ENCODE data around the gene FAM241B. TPM values are rescaled to one million over a fixed set of nuclear protein-coding genes. Genes with fewer than 3 reads are reported as not detected.
A peak's percentile ranks its signal among the peaks of the same experiment; 100 is the strongest.

The FAM241B gene
- total RNA-seq, 1 donor from 2014 or later: 50.1 TPM

GRCh38 chr10:69645296-69646184 lies 15.5 kb downstream of the FAM241B start:
- Mint-ChIP-seq H3K4me3 (ENCODE audit: unreplicated experiment) (peak overlapping the region; percentile 53), H3K9me3 (ENCODE audit: unreplicated experiment) (peaks cover 1% of the 10 kb centered on the region), H3K27ac (ENCODE audit: unreplicated experiment) (peak overlapping the region; percentile 67), H3K36me3 (ENCODE audit: unreplicated experiment) (no peaks in the 10 kb centered on the region), H3K27me3 (ENCODE audit: unreplicated experiment) (peaks cover 14% of the 10 kb centered on the region), H3K4me1 (ENCODE audit: low read depth, unreplicated experiment) (peaks cover 42% of the 10 kb centered on the region)
- TF ChIP-seq CTCF (IDR thresholded peaks at IDR 0.05; ENCODE audit: partially characterized antibody, unreplicated experiment): no peak
- no peak for DNase-seq

GRCh38 chr10:69646185-69647060 lies 16.4 kb downstream of the FAM241B start:
- Mint-ChIP-seq H3K4me1 (ENCODE audit: low read depth, unreplicated experiment) (peaks cover 51% of the 10 kb centered on the region), H3K9me3 (ENCODE audit: unreplicated experiment) (peaks cover 3% of the 10 kb centered on the region), H3K27ac (ENCODE audit: unreplicated experiment) (peak overlapping the region; percentile 69), H3K36me3 (ENCODE audit: unreplicated experiment) (no peaks in the 10 kb centered on the region), H3K27me3 (ENCODE audit: unreplicated experiment) (peaks cover 19% of the 10 kb centered on the region), H3K4me3 (ENCODE audit: unreplicated experiment) (peak overlapping the region; percentile 53)
- no peak for TF ChIP-seq CTCF (IDR thresholded peaks at IDR 0.05; ENCODE audit: partially characterized antibody, unreplicated experiment)
- DNase-seq: peak; percentile 62

- Mint-ChIP-seq H3K27ac (ENCODE audit: unreplicated experiment) (peak overlapping the region; percentile 66), H3K9me3 (ENCODE audit: unreplicated experiment) (peaks cover 3% of the 10 kb centered on the region), H3K27me3 (ENCODE audit: unreplicated experiment) (peaks cover 19% of the 10 kb centered on the region), H3K4me3 (ENCODE audit: unreplicated experiment) (peak overlapping the region; percentile 45), H3K4me1 (ENCODE audit: low read depth, unreplicated experiment) (peaks cover 54% of the 10 kb centered on the region), H3K36me3 (ENCODE audit: unreplicated experiment) (no peaks in the 10 kb centered on the region)
- no peak for TF ChIP-seq CTCF (IDR thresholded peaks at IDR 0.05; ENCODE audit: partially characterized antibody, unreplicated experiment)
- no peak for DNase-seq
Measured at GRCh38 chr10:69647126-69647525, 17.1 kb downstream of the FAM241B start.

GRCh38 chr10:69647819-69648218 lies 17.8 kb downstream of the FAM241B start:
- peak overlapping the region; percentile 34 for H3K27ac Mint-ChIP-seq (ENCODE audit: unreplicated experiment)
- H3K36me3 Mint-ChIP-seq (ENCODE audit: unreplicated experiment): no peaks in the 10 kb centered on the region
- H3K27me3 Mint-ChIP-seq (ENCODE audit: unreplicated experiment): peaks cover 19% of the 10 kb centered on the region
- peaks cover 54% of the 10 kb centered on the region for H3K4me1 Mint-ChIP-seq (ENCODE audit: low read depth, unreplicated experiment)
- no peak for DNase-seq
- H3K4me3 Mint-ChIP-seq (ENCODE audit: unreplicated experiment): peak overlapping the region; percentile 6
- peaks cover 3% of the 10 kb centered on the region for H3K9me3 Mint-ChIP-seq (ENCODE audit: unreplicated experiment)
- TF ChIP-seq CTCF (IDR thresholded peaks at IDR 0.05; ENCODE audit: partially characterized antibody, unreplicated experiment): no peak
